GM12875 (cell line): Measurements from ENCODE around the gene PDE10A.

Experiments
- H3K4me3 ChIP-seq: one replicate; pipeline ENCODE4 v1.5.1; 2011; ENCODE audit warnings: low read depth, low read length, control low read depth
- CTCF ChIP-seq: IDR thresholded peaks from 2 replicates; pipeline ENCODE4 v1.5.1; 2011; ENCODE audit warnings: low read depth, mild to moderate bottlenecking, control low read depth, inconsistent platforms, low read length, moderate library complexity, borderline replicate concordance; ENCODE audit not compliant: insufficient read depth

PDE10A gene

DNA sequence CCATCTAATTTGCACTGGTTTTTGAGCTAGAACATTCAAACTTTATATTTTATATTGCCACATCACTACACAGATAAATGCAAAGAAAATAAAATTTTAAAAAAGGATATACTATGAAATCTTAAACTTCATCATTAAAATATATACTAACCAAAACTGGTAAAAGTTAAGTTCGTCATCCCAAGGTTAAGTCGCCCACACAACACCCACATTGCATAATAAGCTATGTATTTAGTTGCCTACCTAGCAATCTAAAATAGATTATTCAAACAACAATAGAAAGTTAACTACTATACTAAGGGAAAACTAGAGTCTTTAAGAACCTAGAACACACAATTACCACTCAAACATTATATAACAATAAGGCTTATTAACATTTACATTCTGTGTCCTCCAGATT, 24.5 kb downstream of the PDE10A start:
- H3K4me3 ChIP-seq: no peak overlapping the region
- no peak for TF ChIP-seq CTCF

- no peak overlapping the region for H3K4me3 ChIP-seq
- no peak for TF ChIP-seq CTCF
Observed at GRCh38 chr6:165637586-165637985, 25.5 kb downstream of the PDE10A start.

- H3K4me3 ChIP-seq: no peak overlapping the region
- TF ChIP-seq CTCF: no peak
Observed at GRCh38 chr6:165636402-165637048, 26.5 kb downstream of the PDE10A start.

- no peak for TF ChIP-seq CTCF
- no peak overlapping the region for H3K4me3 ChIP-seq
Observed at GRCh38 chr6:165635965-165636364, 27.1 kb downstream of the PDE10A start.

GRCh38 chr6:165634101-165634880, 28.8 kb downstream of the PDE10A start:
- no peak overlapping the region for H3K4me3 ChIP-seq
- no peak for TF ChIP-seq CTCF

GRCh38 chr6:165632194-165632593, 30.8 kb downstream of the PDE10A start:
- no peak overlapping the region for H3K4me3 ChIP-seq
- TF ChIP-seq CTCF: no peak

GRCh38 chr6:165630544-165630953, 32.5 kb downstream of the PDE10A start:
- no peak overlapping the region for H3K4me3 ChIP-seq
- no peak for TF ChIP-seq CTCF
